ENCODE data around the gene COPS7B.
A peak's percentile ranks its signal among the peaks of the same experiment; 100 is the strongest.
"Not testable (repeated sequence)": the region's sequence is repeated elsewhere in the genome, so short reads cannot be mapped to it uniquely, and the experiment has no call there.

Gene COPS7B

DNA sequence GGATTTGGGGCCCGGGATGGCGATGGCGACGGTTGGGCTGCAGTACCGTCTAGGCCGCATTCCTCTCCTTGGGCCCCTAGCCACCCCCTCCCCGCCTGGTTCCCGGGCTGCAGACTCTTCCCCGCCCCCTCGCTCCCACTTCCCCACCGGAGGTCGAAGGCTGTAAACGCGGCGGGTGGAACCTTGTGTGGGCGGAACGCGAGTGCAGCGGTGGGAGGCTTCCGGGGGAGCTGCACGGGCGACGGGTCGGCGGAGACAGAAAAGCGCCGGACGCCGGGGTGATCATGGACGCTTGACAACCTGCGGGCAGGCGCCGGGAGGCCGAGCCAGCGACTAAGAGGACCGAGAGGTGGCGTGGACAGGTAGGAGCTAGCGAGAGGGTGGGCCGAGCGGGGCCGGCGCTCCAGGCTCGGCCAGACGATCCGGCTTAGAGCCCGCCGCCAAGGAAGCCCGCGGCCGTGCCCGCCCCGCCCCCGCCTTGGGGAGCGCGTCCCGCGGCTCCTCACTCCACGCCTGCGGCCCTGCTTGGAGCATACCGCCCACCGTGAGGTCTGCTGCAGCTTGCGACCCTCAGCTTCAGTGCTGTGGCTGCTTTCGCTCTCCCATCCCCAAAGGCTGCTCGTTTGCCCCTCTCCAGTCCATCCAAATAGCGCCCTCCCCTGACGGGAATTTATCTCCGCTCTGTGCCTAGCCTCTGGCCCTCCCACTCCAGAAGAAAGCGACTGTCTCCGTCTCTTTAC is at the start of gene COPS7B:
Gene COPS7B, plus strand, starts transcription at position 269 of the 740 bp plus-strand sequence. CDS start 2,126 bp downstream, outside the sequence.
- peak; percentile 69 for DNase-seq (ENCODE audit: low read depth)

GRCh38 chr2:231737761-231738160 is 48.5 kb upstream of the COPS7B start:
- DNase-seq (ENCODE audit: low read depth) = no peak

DNA sequence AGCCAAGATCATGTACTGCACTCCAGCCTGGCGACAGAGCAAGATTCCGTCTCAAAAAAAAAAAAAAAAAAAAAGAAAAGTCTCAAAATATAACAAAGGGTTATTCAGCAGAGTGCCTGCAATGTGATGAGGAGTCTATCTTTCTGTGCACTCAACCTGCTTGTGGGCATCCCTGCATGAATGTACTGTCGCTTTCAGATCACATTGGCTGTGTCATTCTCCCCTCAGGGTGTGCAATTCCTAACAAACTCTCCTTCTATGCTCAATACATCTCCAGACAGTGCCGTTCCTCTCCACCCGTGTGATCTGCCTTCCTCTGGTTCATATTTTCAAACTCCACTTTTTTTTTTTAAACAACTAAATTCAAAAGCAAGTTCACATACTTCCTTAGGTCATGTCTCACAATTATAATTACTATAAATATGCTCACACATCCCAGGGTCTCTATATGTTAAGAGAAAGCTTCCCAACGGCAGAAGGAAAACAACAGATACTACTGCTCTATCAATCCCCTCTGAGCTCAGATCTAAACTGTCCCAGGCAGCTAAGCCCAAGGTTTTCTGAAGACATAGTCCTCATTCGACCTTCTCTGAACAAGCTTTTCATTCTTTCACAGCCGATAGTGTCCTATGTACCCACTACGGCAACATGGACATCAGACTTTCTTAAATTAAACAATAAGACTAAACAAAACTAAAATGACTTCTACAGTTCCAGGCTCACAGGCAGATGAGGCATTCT is 42.7 kb upstream of the COPS7B start:
- no peak for DNase-seq (ENCODE audit: low read depth)

GRCh38 chr2:231745303-231746038 is 40.8 kb upstream of the COPS7B start:
- no peak for DNase-seq (ENCODE audit: low read depth)

DNA sequence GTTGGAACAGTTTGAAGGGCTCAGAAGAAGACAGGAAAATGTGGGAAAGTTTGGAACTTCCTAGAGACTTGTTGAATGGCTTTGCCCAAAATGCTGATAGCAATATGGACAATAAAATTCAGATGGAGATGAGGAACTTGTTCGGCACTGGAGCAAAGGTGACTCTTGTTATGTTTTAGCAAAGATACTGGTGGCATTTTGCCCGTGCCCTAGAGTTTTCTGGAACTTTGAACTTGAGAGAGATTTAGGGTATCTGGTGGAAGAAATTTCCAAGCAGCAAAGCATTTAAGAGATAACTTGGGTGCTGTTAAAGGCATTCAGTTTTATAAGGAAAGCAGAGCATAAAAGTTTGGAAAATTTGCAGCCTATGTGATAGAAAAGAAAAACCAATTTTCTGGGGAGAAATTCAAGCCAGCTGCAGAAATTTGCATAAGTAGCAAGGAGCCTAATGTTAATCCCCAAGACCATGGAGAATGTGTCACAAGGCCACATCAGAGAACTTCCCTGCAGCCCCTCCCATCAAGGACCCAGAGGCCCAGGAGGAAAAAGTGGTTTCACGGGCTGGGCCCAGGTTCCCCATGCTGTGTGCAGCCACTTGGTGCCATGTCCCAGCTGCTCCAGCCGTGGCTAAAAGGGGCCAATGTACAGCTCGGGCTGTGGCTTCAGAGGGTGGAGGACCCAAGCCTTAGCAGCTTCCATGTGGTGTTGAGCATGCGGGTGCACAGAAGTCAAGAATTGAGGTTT is 37.9 kb upstream of the COPS7B start:
- not testable (repeated sequence) for DNase-seq (ENCODE audit: low read depth)

- not testable (repeated sequence) for DNase-seq (ENCODE audit: low read depth)
These were observed 37.2 kb upstream of the COPS7B start for GRCh38 chr2:231749016-231749415.

DNA sequence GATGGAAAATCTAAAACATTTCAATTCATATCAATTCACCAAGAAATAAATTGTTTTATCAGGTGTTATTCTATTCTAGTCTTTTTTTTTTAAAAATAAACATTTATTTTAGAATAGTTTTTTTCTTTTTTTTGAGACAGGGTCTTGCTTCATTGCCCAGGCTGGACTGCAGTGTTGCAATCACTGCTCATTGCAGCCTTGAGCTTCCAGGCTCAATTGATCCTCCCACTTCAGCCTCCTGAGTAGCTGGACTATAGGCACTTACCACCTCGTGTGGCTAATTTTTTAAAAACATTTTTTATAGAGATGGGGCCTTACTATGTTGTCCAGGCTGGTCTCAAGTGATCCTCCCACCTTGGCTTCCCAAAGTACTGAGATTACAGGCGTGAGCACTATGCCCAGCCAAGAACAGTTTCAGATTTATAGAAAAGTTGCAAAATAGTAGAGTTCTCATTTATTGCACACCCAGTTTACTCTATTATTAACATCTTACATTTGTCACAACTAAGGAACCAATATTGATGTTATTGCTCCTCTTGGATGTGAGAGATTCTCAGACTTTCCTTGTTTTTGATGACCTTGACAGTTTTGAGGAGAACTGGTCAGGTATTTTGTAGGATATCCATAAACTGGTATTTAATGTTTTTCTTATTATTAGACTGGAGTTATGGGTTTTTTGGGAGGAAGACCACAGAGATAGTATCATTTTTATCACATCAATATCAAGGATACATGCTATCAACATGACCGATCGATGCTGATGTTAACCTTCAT is 35.0 kb upstream of the COPS7B start:
- DNase-seq (ENCODE audit: low read depth) = no peak

DNA sequence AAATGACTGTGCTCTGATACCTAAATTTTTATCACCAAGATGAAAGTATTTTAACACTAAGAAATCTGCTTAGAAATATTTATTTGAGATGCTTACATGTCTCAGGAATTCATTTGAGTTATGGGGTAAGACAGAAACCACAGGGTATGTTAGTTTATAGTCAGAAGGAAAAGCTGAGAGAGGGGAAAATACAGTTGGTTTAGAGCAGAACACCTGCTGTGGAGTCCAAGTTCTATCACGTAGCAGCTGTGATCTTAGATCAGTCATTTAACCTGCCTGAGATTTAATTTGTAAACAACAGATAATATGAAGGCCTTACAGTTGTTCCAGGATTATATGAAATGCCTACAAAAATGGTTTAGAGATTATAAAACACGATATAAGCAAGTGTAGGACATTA is 34.2 kb upstream of the COPS7B start:
- DNase-seq (ENCODE audit: low read depth) = no peak

- no peak for DNase-seq (ENCODE audit: low read depth)
These were observed 24.5 kb upstream of the COPS7B start for GRCh38 chr2:231761735-231762134.

DNA sequence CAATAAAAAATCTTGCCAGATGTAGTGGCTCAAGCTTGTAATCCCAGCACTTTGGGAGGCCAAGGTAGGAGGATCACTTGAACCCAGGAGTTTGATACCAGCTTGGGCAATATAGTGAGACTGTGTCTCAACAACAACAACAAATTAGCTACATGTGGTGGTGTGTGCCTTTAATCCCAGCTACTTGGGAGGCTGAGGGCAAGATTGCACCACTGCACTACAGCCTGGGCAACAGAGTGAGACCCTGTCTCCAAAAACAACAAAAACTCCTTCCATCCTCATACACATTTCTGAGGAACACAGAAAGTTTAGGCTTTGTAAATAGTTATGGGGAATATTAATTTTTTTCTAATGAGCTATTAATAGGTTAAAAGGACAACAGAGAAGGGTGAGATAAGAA is 22.1 kb upstream of the COPS7B start:
- no peak for DNase-seq (ENCODE audit: low read depth)

- DNase-seq (ENCODE audit: low read depth) = no peak
These were observed 21.5 kb upstream of the COPS7B start for GRCh38 chr2:231764760-231765159.

DNA sequence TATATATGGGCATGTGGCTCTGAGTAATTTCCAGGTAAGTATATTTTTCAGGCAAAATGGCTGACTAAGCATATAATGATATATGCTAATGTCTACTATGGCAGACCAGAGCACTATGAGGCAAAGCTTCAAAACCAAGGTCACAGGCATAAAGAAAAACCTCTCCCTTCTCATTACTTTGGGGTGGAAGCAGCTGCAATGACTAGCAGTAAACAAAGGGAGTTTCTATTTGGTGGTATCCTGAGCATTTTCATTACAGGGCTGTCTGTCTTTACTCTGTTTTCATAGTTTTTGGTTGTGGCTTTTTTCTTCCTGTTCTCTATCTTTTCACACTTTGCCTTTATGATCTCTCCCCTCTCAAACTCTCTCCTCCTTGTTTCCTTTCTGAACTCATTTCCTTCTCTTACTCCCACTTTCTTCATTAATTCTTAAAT is 20.7 kb upstream of the COPS7B start:
- DNase-seq (ENCODE audit: low read depth) = no peak

DNA sequence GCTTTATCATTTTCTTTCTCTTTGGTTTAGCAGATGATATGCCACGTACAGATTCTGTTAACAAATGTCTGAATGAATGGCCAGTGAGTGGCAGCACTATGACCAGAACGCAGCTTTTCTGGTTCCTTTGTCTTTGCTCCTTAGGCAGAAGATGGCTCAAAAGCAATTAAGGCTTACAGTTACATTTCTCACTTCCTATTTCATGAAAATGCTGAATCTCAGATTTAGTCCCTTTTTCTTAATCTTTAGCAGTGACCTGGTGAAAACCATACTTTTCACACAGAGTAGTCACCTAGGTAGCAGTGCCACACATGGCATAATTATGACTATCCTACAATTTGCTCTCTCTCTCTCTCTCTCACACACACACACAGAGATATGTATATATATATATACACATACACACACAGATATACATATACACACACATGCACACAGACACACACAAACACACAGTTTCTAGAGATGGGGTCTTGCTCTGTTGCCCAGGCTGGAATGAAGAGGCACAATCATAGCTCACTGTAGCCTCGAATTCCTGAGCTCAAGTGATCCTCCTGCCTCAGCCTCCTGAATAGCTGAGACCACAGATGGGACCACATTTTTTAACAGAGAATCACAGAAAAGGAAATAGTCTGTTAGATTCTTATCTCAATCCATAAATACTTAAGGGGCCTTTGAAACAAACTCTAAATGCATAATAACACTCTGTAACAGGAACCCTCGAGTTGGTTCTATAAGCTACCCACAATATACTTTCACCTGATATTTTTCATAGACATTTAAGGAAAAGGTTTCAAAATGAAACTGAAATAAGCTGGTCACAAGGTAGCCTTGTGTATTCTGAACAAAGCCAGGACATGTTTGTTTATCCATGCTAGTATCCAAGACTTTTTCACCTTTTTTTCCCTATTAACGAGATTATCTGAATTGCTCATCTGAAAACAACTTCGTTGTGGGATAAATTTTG is 16.8 kb upstream of the COPS7B start:
- DNase-seq (ENCODE audit: low read depth) = no peak

- no peak for DNase-seq (ENCODE audit: low read depth)
These were observed 5.9 kb upstream of the COPS7B start for GRCh38 chr2:231780123-231780908.

DNA sequence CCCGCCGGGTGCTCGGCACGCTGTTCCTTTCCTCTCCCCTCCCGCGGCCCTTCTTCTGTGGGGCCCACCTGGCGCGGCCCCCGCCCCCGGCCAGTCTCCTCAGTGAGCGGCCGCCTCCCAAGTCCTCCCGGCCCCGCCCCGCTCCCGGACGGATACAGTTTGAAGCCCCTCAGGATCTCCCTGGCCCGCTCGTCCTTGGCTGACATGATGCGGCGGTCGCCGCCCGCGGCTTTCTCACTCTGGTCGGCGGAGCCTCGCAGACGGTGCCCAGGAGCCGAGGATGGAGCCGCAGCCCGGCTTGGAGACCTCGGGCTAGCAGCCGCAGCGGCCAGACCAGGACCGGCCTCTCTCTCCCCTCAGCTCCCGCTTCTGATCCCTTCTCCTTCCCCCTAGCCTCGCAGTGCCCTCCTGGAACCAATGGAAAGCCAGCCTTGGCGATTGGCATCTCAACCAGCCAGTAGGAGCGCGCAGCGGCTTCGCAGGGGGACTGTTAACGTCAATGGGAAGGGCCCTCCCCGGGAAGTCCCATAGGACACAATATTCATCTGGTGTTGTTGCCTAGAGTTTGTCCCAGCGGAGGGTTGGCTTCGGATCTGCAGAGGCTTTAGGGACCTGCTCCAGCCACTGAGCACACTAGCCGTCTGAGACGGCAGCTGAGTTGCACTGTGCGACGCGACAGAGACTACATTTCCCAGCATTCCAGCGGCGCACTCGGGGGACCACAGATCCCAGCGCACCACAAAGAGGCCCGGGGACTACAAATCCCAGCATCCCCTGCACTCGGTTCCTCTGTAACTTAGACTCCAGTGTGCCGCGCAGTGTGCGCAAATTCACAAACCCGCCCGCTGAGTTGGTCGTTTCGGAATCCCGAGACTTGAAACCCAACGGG is 5.1 kb upstream of the COPS7B start, which contains the start of gene PDE6D:
Gene PDE6D, minus strand, starts transcription at position 374 of the 889 bp plus-strand sequence. Its CDS starts 168 bp downstream, at position 206.
- DNase-seq (ENCODE audit: low read depth) = peak; percentile 94

DNA sequence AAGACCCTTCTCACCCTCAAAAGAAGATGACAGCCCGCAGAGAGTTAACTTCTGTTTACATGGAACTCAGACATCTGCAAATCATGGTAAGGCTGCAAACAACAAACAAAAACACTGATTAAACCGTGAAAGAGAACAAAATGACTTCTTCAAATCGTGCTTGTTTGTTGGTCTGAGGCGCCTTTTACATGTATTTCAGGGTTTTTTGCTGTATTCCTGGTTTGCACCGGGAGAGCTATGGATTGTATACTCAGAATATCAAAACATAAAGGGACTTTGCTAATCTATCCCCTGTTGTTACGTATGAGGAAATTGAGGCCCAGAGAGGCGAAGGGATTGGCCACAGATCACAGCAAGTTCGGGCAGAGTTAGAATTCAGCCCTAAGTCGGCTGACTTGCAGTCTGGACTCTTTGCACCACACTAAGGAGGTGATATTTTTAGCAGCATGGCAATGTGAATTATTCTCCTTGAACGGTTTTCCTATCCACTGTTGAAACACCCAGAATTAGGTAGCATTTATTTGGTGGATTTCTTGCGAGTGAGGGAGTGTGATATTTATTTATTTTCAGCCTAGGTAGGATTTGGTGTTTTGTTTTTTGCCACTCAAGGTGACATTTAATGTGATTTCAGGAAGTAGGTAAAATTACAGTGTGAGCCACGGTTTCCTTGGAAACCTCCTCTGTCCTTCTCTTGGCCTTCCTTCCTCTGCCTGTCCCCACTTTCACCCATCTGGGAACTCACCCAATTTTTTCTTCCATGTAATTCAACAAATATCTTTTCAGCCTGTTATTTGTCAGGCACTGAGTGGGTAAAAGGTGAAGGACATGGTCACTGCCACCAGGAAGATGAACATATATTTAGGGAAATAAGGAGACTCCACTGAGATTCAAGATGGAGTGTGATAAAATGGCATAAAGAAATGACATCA is 4.2 kb upstream of the COPS7B start:
- no peak for DNase-seq (ENCODE audit: low read depth)

GRCh38 chr2:231785413-231785812 is 832 bp upstream of the COPS7B start:
- no peak for DNase-seq (ENCODE audit: low read depth)
